ENCODE data around the gene IFT74.

Gene IFT74

GRCh38 chr9:26955921-26956859, at the start of gene IFT74:
Gene IFT74 (plus strand): TSS chr9:26956412. CDS start chr9:26961968, 5,556 bp downstream.
- peak; percentile 95 to 96 for DNase-seq (ENCODE audit: low read depth in 2 of 2)

- no peak for DNase-seq (ENCODE audit: low read depth in 2 of 2)
These were observed 43.0 kb upstream of the IFT74 start for GRCh38 chr9:26913138-26913668.

GRCh38 chr9:26919698-26920097, 36.5 kb upstream of the IFT74 start:
- DNase-seq (ENCODE audit: low read depth in 2 of 2) = no peak

- DNase-seq (ENCODE audit: low read depth in 2 of 2) = no peak
These were observed 30.6 kb upstream of the IFT74 start for GRCh38 chr9:26925609-26926008.

- DNase-seq (ENCODE audit: low read depth in 2 of 2) = no peak
These were observed 27.2 kb upstream of the IFT74 start for GRCh38 chr9:26928902-26929495.

- no peak for DNase-seq (ENCODE audit: low read depth in 2 of 2)
These were observed 20.4 kb upstream of the IFT74 start for GRCh38 chr9:26935847-26936246.

- DNase-seq (ENCODE audit: low read depth in 2 of 2) = no peak
These were observed 18.3 kb upstream of the IFT74 start for GRCh38 chr9:26937816-26938371.

- no peak for DNase-seq (ENCODE audit: low read depth in 2 of 2)
These were observed 16.1 kb upstream of the IFT74 start for GRCh38 chr9:26939955-26940711.

GRCh38 chr9:26940779-26941178, 15.4 kb upstream of the IFT74 start:
- no peak for DNase-seq (ENCODE audit: low read depth in 2 of 2)

- no peak for DNase-seq (ENCODE audit: low read depth in 2 of 2)
These were observed 10.6 kb upstream of the IFT74 start for GRCh38 chr9:26945591-26945990.

- DNase-seq (ENCODE audit: low read depth in 2 of 2) = peak; percentile 61 to 64
These were observed 9.2 kb upstream of the IFT74 start, which contains the start of gene PLAA for GRCh38 chr9:26946753-26947727. Gene PLAA (minus strand): TSS chr9:26947242. CDS start chr9:26947045, 197 bp downstream.

- DNase-seq (ENCODE audit: low read depth in 2 of 2) = no peak
These were observed 8.5 kb upstream of the IFT74 start for GRCh38 chr9:26947736-26948135.

GRCh38 chr9:26949637-26950069, 6.6 kb upstream of the IFT74 start:
- DNase-seq (ENCODE audit: low read depth in 2 of 2) = no peak

- DNase-seq (ENCODE audit: low read depth in 2 of 2) = no peak
These were observed 5.7 kb upstream of the IFT74 start for GRCh38 chr9:26950521-26950920.

- DNase-seq (ENCODE audit: low read depth in 2 of 2) = no peak
These were observed 4.4 kb upstream of the IFT74 start for GRCh38 chr9:26951794-26952193.

GRCh38 chr9:26954050-26954508, 2.1 kb upstream of the IFT74 start:
- DNase-seq (ENCODE audit: low read depth in 2 of 2) = no peak

- DNase-seq (ENCODE audit: low read depth in 2 of 2) = no peak
These were observed 849 bp upstream of the IFT74 start for GRCh38 chr9:26955222-26955903.

- DNase-seq (ENCODE audit: low read depth in 2 of 2) = no peak
These were observed 635 bp downstream of the IFT74 start for GRCh38 chr9:26956860-26957233.

GRCh38 chr9:26971721-26972120, 15.5 kb downstream of the IFT74 start:
- no peak for DNase-seq (ENCODE audit: low read depth in 2 of 2)

GRCh38 chr9:26973989-26974388, 17.8 kb downstream of the IFT74 start:
- no peak for DNase-seq (ENCODE audit: low read depth in 2 of 2)
